ENCODE results near the gene NEURL1B.
A peak's percentile ranks its signal among the peaks of the same experiment; 100 is the strongest.

GRCh38 chr5:172733131-172733973 lies 92.3 kb downstream of the NEURL1B start:
- TF ChIP-seq CTCF (IDR thresholded peaks at IDR 0.05 in 4 of 5, conservative IDR thresholded peaks at IDR 0.05 in 1 of 5) = peak in 2 of 5 experiments; percentile 7 to 13
- TF ChIP-seq POLR2A (IDR thresholded peaks at IDR 0.05) = peak; percentile 10 to 46

Measured in gastrocnemius medialis (tissue), 4 donors.